Measurements from ENCODE around the gene GPT2.
A peak's percentile ranks its signal among the peaks of the same experiment; 100 is the strongest.

Gene GPT2

GRCh38 chr16:46973207-46973995, 89.2 kb downstream of the GPT2 start, which contains the start of gene DNAJA2:
DNAJA2 (minus strand) TSS chr16:46973674; CDS start chr16:46973572, 102 bp downstream.
- DNase-seq, result peak; percentile 91

- no peak for DNase-seq
These were observed 89.8 kb downstream of the GPT2 start for GRCh38 chr16:46973996-46974324.

- DNase-seq, result no peak
These were observed 90.2 kb downstream of the GPT2 start for GRCh38 chr16:46974352-46974751.

GRCh38 chr16:46975165-46975564, 91.0 kb downstream of the GPT2 start:
- no peak for DNase-seq

- no peak for DNase-seq
These were observed 91.8 kb downstream of the GPT2 start for GRCh38 chr16:46975908-46976470.

GRCh38 chr16:46976550-46976949, 92.4 kb downstream of the GPT2 start:
- DNase-seq, result no peak

Data from effector CD4-positive, alpha-beta T cell (primary cell).